Measurements from ENCODE around the gene CBR1. TPM values are rescaled to one million over a fixed set of nuclear protein-coding genes. Genes with fewer than 3 reads are reported as not detected.
"Not testable (repeated sequence)": the region's sequence is repeated elsewhere in the genome, so short reads cannot be mapped to it uniquely, and the experiment has no call there.

CBR1 gene
- total RNA-seq, 1 donor from 2014 or later = 21.6 TPM

DNA sequence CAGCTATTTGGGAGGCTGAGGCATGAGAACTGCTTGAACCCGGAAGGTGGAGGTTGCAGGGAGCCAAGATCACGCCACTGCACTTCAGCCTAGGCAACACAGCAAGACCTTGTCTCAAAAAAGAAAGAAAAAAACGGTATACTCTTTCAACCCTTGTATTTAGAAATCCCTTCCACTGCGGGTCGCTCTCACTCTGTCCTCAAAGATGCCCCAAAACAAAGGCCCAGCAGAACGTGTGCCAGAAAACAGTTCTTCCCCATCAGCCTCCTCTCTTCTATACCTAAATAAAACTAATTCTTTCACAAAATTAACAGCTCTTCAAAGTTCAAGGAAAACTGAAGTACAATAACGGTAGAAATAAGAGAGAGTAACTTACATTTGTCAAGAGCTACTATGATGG, 22.7 kb upstream of the CBR1 start:
- no peak for DNase-seq (ENCODE audit: low spot score in 2 of 2)
- no peak for FAIRE-seq

DNA sequence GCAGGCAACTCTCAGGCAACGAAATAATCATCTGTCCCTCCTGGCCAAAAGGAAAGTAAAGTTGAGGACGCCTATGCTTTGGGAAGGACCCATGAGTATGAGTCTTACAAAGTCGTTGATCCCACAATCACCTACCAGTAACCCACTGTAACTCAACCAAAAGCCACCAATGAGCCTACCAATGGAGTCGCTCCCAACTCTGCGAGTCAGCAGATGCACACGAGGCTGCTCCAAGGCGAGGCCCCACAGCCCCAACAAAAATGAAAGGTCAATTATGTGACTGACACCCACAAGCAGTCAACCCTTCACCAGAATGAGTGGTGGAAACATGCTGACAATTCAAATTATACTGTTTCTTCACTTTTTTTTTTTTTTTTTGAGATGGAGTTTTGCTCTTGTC, 21.5 kb upstream of the CBR1 start:
- DNase-seq (ENCODE audit: low spot score in 2 of 2) = no peak
- FAIRE-seq = no peak

DNA sequence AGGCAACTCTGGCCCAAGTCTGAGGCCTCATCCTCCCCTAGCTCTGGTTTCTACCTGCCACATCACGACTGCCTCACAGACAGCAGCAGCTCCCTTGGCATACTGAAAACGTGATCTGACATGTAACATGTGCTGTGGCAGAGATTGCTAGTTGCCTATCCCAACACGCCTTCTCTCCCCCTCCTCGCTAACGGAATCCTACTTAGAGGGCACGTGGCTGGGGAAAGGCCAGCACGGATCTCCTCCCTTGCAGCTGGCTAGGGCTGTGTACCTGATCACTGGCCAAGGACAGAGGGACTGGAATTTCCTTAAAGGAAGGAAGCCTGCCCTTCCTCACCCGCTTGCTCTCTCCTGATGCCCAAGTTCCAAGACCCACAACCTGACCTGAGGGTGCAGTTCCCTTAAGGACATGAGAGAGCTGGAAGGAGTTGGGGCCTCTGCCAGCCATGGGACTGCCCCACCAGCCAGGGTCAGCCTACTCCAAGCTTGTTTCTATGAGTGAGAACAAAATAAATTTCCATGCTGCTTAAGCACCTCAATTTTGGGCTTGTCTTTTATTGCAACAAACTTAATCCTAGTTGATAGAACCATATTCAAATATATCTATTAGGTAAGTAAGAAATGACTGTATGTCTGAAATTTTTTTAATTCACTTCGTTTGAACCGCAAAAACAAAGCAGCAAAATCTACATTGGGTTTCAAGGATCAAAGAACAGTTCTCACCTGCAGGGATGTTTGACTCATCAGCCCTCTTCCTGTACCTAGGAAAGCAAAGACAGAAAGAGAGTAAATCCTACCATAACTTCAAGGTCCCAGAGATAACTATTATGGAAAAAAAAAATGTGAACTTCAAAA, 16.7 kb upstream of the CBR1 start:
- DNase-seq (ENCODE audit: low spot score in 2 of 2) (no peak), FAIRE-seq (no peak)

DNA sequence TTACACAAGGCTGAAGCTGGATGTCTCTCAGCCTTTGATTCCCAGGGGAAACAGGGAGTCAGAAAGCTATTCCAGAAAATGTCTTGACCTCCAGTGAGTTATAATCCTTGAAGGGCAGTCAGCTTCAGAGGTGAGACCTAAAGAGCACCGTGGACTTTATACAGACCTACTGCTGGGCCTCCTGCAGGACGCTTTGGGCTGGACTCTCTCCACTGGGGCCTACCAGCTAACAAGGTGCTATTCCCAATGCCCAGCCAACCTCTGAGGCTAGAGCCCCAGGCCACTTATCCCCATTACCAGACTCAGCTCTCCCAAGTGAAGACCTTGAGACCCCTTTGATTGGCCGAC, 16.1 kb upstream of the CBR1 start:
- no peak for FAIRE-seq
- no peak for DNase-seq (ENCODE audit: low spot score in 2 of 2)

DNA sequence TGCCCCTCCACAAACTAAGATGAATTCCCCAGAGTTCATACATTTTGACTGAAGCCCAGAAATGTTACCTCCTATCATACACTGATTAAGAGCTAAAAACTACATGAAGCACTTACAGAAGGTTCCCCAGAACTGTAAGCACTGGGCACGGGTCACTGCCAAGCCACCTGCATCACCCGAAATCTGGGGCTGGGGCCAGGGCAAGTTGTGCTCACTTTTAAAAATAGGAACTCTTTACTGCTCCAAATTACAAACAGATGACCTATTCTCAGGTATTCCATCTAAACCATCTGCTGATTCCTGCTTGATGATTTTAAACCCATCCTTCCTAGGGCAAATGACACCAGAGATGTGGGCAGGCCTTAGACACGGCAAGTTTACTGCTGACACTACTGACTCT, 14.3 kb upstream of the CBR1 start:
- no peak for DNase-seq (ENCODE audit: low spot score in 2 of 2)
- FAIRE-seq = no peak

DNA sequence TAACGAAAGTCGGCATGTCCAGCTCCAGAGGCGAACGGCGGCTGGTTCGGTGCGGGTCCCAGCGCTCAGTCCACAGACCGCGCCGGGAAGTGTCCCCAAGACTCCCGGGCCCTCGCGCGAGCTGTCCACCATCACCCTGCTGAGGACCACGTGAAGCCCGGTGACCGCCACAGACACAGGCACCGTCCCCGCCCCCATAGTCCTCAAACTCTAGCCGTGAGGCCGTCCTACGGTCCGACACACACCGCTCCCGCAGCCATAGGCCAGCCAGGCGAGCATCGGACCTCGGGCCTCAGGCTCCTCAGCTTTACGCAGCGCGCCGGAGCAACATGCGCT, 10.0 kb upstream of the CBR1 start:
- DNase-seq (ENCODE audit: low spot score in 2 of 2) = peak in 1 of 2 donors; percentile 54
- no peak for FAIRE-seq

DNA sequence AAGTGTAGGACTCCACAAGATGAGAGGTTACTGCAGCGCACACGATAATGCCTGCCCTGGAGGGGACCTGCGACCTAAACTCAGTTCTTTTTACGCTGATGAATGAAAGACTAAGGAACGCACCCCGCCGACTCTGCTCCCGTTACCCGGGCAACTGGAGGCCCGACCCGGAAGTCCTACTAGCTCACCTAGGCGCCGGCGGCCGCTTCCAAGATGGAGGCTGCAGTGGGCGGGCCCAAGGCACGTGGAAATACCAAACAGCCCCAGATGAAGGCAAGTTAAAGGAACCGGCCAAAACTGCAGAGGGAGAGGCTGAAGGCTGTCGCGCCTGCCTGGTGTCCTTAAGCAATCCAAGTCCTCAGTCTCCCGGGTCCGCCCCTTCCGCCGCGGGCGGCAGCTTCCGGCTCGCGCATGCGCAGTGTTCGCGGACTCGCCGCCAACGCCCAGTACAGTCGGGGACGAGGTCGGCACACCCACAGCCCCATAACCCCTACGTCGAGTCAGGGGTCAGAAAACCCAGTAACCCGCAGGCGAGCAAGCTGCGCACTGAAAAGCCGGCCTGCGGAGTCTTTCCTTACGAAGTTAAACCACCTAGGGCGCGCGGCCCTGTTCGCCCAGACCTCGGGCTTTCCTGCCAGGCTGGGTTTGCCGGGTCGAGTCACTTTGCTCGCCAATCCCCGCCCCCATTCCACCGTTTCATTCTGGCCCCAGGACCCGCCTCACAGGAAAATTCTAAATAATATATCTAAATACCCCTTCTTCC, 9.5 kb upstream of the CBR1 start, which contains the start of gene SETD4:
Gene SETD4 (minus strand): TSS at position 368 of the 763 bp plus-strand sequence. CDS start 1,638 bp downstream, outside the sequence.
- FAIRE-seq = no peak

DNA sequence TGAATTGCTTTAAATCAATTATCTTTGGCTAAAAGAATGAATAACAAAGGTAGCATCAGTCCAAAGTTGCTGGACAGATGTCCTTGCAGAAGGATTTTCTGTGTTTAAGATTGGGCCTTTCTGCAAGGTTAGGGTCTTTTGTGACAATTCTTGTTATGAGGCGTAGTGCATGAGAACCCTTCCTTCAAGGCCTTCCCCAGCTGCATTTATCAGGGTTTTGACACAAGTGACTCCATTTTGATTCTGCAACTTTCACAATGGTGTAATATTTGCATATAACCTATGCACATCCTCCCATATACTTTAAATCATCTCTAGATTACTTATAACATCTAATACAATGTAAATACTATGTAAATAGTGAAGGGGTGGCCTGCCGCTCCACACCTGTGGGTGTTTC, 8.4 kb upstream of the CBR1 start:
- FAIRE-seq (no peak), DNase-seq (ENCODE audit: low spot score in 2 of 2) (no peak)

More for the DNA sequence above, 9.5 kb upstream of the CBR1 start, which contains the start of gene SETD4:
- peak; percentile 85 to 93 for DNase-seq (ENCODE audit: low spot score in 2 of 2)

DNA sequence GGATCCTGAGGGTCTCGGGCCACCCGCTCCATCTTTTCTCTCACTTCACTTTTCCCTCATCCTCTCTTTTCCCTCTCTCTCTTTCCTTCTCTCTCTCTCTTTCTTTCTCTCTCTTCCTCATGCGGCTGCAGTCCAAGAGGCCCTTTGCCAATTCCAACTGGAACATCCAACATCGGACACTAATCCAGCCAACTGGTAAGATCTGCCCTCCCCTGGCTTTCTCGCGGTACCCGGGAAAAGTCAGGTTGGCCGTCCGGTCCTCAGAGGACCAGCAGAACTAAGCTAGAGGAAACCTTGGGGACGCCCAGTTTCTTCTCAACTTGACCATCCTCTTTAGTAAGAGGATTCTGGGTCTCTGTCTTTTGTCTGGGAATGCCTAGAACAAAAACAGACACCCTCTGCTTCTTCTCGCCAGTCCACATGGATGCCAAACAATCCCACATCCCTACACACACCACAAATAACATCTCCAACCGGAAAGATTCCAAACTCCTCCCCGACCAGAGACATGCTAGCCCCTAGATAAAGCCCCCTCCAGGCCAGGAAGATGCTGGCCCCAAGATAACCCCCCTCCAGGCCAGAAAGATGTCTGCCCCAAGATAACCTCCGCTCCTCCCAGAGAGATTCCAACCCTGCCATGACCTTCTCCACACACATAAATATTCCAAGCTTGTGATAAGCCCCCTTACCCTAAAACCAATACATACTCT, 6.3 kb upstream of the CBR1 start:
- DNase-seq (ENCODE audit: low spot score in 2 of 2) (no peak), FAIRE-seq (no peak)

DNA sequence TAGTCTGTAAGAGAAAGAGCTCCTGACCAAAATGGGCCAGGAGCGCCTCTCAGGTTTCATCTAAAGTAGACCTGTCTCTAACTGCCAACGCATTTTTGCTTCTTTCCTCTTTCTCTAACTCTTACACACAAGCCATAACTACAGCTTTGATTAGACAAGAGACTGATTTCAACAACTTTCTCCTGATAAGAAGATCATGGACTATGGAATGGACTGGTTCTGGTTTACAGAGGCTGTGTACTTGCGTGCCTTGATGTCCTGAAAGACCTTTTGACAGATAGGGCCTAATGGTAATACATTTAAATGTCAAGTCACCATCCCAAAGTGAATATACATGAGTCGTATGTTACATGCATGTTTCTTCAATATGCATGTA, 5.8 kb upstream of the CBR1 start:
- FAIRE-seq (no peak), DNase-seq (ENCODE audit: low spot score in 2 of 2) (no peak)

DNA sequence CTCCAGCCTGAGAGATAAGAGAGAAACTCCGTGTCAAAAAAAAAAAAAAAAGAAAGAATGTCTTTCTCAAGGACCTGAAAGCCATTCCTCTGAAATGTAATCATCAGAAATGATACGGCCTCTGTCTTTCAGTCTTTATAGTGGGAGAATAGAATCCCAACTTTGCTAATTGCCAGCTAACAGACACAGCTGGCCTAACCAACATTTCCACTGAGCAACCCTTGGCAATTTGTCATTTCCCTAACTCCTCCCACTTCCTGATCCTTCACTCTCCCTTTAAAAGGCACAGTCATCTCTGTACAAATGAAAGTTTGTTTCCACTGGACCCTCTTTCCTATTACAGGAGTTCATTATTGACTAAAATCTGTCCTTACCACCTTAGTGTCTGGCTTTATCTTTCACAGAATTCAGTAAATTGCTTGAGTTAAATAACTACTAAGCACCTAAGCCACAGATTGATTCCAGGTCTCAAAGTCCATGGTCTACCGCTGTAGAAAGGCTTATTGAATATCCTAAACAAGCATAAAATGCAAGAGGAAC, 4.3 kb upstream of the CBR1 start:
- no peak for FAIRE-seq
- DNase-seq (ENCODE audit: low spot score in 2 of 2) = no peak

DNA sequence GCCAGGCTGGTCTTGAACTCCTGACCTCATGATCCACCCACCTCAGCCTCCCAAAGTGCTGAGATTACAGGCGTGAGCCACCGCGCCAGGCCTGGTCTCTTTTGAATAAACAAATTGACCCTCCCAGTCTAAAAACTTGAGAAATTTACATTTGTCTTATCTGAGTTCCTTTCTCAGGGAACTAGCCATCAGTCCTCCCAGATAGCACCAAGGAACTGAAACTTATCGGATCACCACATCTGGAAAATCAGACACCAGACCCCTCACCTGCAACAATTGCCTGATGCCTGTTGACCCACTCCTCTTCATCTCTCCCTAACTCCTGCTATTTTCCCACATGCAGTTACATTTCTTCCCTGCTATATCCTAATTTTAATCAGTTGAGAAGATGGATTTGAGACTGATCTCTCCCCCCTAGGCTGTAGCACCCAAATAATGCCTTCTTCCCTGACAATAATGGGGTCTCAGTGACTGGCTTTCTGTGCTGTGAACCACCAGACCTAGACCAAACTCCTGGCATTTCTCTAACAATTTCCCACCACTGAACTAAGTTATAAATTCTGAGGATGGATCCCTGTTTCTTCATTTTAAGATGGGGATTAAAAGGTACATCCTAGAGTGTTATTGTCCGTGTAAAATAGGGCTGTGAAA, 951 bp upstream of the CBR1 start:
- DNase-seq (ENCODE audit: low spot score in 2 of 2) (no peak), FAIRE-seq (no peak)

DNA sequence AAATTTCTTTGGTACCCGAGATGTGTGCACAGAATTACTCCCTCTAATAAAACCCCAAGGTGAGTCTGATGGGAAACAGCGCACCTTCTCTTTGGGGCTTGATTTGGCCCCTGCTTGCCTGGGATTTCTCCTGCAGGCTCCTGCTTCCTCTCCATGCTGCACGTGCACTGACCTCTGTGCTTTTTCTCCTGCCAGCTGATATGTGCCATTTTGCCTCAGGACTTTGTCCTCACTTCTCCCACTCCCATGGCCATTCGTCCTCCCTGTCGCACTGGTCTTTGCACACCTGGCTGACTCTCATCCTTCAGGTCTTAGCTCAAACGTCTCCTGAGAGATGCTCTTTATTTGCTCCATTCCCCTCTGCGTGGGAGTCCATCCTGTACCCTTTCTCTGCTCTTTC, 1.2 kb downstream of the CBR1 start:
- FAIRE-seq = no peak
- no peak for DNase-seq (ENCODE audit: low spot score in 2 of 2)

DNA sequence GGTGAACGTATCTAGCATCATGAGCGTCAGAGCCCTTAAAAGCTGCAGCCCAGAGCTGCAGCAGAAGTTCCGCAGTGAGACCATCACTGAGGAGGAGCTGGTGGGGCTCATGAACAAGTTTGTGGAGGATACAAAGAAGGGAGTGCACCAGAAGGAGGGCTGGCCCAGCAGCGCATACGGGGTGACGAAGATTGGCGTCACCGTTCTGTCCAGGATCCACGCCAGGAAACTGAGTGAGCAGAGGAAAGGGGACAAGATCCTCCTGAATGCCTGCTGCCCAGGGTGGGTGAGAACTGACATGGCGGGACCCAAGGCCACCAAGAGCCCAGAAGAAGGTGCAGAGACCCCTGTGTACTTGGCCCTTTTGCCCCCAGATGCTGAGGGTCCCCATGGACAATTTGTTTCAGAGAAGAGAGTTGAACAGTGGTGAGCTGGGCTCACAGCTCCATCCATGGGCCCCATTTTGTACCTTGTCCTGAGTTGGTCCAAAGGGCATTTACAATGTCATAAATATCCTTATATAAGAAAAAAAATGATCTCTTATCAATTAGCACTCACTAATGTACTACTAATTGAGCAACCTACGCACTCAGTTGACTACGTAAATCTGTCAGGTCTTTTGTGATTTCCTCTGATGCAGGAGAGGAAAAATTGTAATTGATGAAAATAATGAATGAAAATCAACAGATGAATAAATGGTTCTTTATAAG, 2.8 kb downstream of the CBR1 start:
- DNase-seq (ENCODE audit: low spot score in 2 of 2) (no peak), FAIRE-seq (no peak)

DNA sequence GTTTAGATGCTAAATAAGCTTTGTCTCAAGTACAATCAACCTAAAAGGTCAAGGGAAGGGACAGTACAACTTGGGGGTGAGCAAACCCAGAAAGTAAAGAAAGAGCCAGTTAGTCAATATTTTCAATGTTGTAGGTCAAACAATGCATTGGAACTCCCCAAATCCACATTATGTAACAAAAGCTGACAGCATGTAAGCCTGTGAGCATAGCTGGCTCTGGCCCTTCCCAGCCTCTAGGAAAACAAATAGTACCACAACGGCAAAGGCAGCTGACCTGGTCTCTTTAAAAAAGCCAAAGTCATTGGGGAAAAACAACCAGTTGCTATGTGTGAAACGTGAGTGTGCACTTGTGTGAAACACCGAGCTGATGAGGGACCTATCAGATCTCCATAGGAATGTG, 3.4 kb downstream of the CBR1 start:
- DNase-seq (ENCODE audit: low spot score in 2 of 2) = no peak

DNA sequence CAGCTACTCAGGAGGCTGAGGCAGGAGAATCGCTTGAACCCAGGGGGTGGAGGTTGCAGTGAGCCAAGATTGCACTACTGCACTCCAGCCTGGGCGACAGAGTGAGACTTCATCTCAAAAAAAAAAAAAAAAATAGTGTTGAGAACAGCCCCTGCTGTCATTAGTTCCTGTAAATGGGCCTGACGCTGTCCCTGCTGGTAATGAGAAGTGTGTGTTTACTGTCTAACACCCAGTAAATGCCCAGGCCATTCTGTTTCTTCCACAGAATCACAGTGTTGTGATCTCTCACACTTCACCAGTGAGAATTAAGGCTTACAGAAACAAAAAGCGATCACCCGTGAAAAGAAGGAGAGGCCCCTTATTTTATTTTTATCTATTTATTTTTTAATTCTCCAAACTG, 4.1 kb downstream of the CBR1 start:
- not testable (repeated sequence) for DNase-seq (ENCODE audit: low spot score in 2 of 2); FAIRE-seq

More for the DNA sequence above, 3.4 kb downstream of the CBR1 start:
- no peak for FAIRE-seq

DNA sequence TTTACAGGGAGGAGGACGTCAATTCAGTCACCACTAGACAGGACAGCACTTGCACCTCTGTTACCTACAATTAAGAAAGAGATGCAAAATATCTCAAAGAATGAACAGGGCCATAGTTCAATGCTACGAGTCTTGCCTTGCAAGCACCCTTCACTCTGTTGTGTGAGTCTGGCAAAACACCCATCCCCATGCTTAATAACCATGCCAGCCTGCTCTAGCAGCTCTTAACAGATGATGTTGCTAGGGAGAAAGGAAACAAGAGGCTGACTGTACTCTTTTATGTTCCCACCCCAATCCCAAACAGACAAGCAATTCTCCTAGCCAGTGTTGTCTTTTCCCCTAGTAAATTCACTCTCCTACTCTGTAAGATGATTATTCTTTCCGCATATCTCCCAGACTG, 5.3 kb downstream of the CBR1 start:
- peak in 1 of 2 donors; percentile 28 for DNase-seq (ENCODE audit: low spot score in 2 of 2)
- FAIRE-seq = no peak

DNA sequence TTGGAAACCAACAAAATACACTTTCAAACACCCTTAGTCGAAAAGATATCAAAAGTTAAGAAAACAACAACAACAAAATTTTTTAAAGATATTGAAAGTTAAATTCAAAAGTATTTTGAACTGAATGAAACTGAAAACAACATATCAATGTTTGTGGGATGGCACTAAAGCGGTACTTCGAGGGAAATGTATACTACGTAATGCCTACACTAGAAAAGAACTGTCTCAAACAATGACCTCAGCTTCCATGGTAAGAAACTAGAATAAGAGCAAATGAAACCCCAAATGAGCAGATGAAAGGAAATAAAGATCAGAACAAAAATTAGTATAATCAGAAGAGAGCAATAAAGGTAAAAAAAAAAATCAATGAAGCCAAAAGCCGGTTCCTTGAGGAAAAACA, 6.1 kb downstream of the CBR1 start:
- no peak for DNase-seq (ENCODE audit: low spot score in 2 of 2)

DNA sequence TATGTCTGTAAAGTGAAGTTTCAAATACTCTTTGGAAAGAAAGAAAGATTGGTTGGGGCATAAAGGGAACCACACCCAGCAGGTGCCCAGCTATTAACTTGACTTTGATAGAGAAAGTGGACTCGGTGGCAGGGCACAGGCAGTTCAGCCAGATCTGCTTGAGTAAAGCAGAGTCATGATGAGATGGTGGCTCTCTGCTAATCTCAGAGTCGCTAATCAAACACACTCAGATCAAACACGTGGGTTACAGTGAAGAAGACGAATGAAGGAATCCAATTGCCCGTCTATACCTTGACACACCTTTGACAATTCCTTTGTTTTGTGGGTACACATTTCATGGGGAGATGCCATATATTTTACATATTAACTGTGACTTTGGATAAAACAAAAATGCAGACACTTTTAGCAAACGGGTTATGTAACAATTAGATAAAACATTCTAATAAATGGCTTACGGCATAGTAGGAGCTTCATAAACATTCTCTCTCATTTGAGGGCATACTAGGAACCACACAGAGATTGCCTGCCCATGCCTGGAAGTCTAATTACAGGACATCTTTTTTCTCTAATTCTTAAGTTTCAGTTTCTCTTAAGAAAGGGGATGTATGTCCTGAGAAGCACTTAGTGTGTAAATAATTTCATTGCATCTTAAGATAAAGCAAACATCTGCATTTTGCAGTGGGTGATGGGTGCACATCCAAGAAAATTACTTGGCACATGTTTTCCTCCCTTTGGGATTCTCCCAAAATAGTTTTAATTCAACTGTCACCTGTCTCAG, 7.2 kb downstream of the CBR1 start:
- DNase-seq (ENCODE audit: low spot score in 2 of 2) (no peak), FAIRE-seq (no peak)

More for the DNA sequence above, 6.1 kb downstream of the CBR1 start:
- peak; percentile 24 for FAIRE-seq

Measured in frontal cortex (tissue), 4 donors.